Measurements from ENCODE around the gene FOXP1. TPM values are rescaled to one million over a fixed set of nuclear protein-coding genes. Genes with fewer than 3 reads are reported as not detected.

Gene FOXP1
- total and polyA plus RNA-seq, 2 experiments from 2014 or later, result 76.8 to 99.8 TPM

GRCh38 chr3:71451060-71451459, 132.5 kb downstream of the FOXP1 start:
- no peak for TF ChIP-seq EZH2 (IDR thresholded peaks at IDR 0.05; ENCODE audit: borderline replicate concordance)
- TF ChIP-seq EZH2phosphoT487 (IDR thresholded peaks at IDR 0.05; ENCODE audit: low read depth, severe bottlenecking, unreplicated experiment), result no peak
- TF ChIP-seq CTCF (IDR thresholded peaks at IDR 0.05; ENCODE audit: poor library complexity), result no peak

GRCh38 chr3:71450162-71450561, 133.4 kb downstream of the FOXP1 start:
- DNase-seq (ENCODE audit: low spot score), result no peak
- Histone ChIP-seq H4K20me1 (ENCODE audit: insufficient read depth, poor library complexity, severe bottlenecking) (no peaks in the 10 kb centered on the region), H3K27ac (peak overlapping the region; percentile 49), H3K27me3 (no peaks in the 10 kb centered on the region), H3K9me3 (ENCODE audit: low read depth) (no peaks in the 10 kb centered on the region), H3K4me3 (no peak overlapping the region), H3K36me3 (replicated peaks; ENCODE audit: insufficient read depth, low read depth) (no peaks in the 10 kb centered on the region), H3K9me2 (replicated peaks; ENCODE audit: insufficient read depth) (no peaks in the 10 kb centered on the region), H3K4me2 (peak overlapping the region; percentile 28), H3K4me1 (ENCODE audit: insufficient read depth) (peaks cover 38% of the 10 kb centered on the region), H3K79me2 (peaks cover 53% of the 10 kb centered on the region), H2AFZ (no peak overlapping the region)
- 67% methylated on average over 6 of the region's 6 CpGs for WGBS (ENCODE audit: low lambda C conversion rate, missing lambda C conversion rate)
- TF ChIP-seq CTCF (IDR thresholded peaks at IDR 0.05; ENCODE audit: poor library complexity) (no peak), EZH2 (IDR thresholded peaks at IDR 0.05; ENCODE audit: borderline replicate concordance) (no peak), EZH2phosphoT487 (IDR thresholded peaks at IDR 0.05; ENCODE audit: low read depth, severe bottlenecking, unreplicated experiment) (no peak)

More at GRCh38 chr3:71451060-71451459, 132.5 kb downstream of the FOXP1 start:
- DNase-seq (ENCODE audit: low spot score), result no peak
- Histone ChIP-seq H3K4me3 (no peak overlapping the region), H3K27me3 (no peaks in the 10 kb centered on the region), H3K27ac (no peak overlapping the region), H3K36me3 (replicated peaks; ENCODE audit: insufficient read depth, low read depth) (no peaks in the 10 kb centered on the region), H3K9me3 (ENCODE audit: low read depth) (no peaks in the 10 kb centered on the region), H3K4me2 (peak overlapping the region; percentile 12), H3K9me2 (replicated peaks; ENCODE audit: insufficient read depth) (no peaks in the 10 kb centered on the region), H3K79me2 (peaks cover 58% of the 10 kb centered on the region), H4K20me1 (ENCODE audit: insufficient read depth, poor library complexity, severe bottlenecking) (no peaks in the 10 kb centered on the region), H3K4me1 (ENCODE audit: insufficient read depth) (peaks cover 46% of the 10 kb centered on the region), H2AFZ (no peak overlapping the region)
- WGBS (ENCODE audit: low lambda C conversion rate, missing lambda C conversion rate), result 51% methylated on average over 4 of the region's 4 CpGs

GRCh38 chr3:71447803-71448202, 135.7 kb downstream of the FOXP1 start:
- Histone ChIP-seq H3K79me2 (peaks cover 61% of the 10 kb centered on the region), H3K27ac (no peak overlapping the region)

More at GRCh38 chr3:71447803-71448202, 135.7 kb downstream of the FOXP1 start:
- Histone ChIP-seq H2AFZ (no peak overlapping the region), H3K9me3 (ENCODE audit: low read depth) (no peaks in the 10 kb centered on the region), H3K4me1 (ENCODE audit: insufficient read depth) (peaks cover 29% of the 10 kb centered on the region), H3K4me3 (no peak overlapping the region), H4K20me1 (ENCODE audit: insufficient read depth, poor library complexity, severe bottlenecking) (no peaks in the 10 kb centered on the region), H3K36me3 (replicated peaks; ENCODE audit: insufficient read depth, low read depth) (no peaks in the 10 kb centered on the region), H3K4me2 (no peak overlapping the region), H3K9me2 (replicated peaks; ENCODE audit: insufficient read depth) (no peaks in the 10 kb centered on the region), H3K27me3 (no peaks in the 10 kb centered on the region)
- WGBS (ENCODE audit: low lambda C conversion rate, missing lambda C conversion rate), result 89% methylated on average over 5 of the region's 5 CpGs
- DNase-seq (ENCODE audit: low spot score), result no peak
- no peak for TF ChIP-seq CTCF (IDR thresholded peaks at IDR 0.05; ENCODE audit: poor library complexity)
